Left lung (tissue), 10 donors: ENCODE measurements around the gene FUT2. TPM values are rescaled to one million over a fixed set of nuclear protein-coding genes. Genes with fewer than 3 reads are reported as not detected.

Experiments used
- ATAC-seq: fragments of 200-7000 bp; cut with Tn5 transposase; one replicate; pipeline ENCODE4 v1.9.1; 2020; ENCODE audit warnings: moderate library complexity
- DNase-seq, 4 donors: peaks; one replicate each; pipeline ENCODE4 v3.0.0-alpha.2; 2013 to 2020
- H3K27ac ChIP-seq, 2 donors: fragments of 200-600 bp; sonication (generic) in 1 of 2; one replicate each; pipeline versions ENCODE4 v1.5.0 to v1.8.0; 2020 to 2021
- H3K27me3 ChIP-seq, 2 donors: fragments of 200-600 bp; sonication (generic) in 1 of 2; one replicate each; pipeline versions ENCODE4 v1.5.0 to v1.8.0; 2020 to 2021
- H3K36me3 ChIP-seq, 2 donors: fragments of 200-600 bp; sonication (generic) in 1 of 2; one replicate each; pipeline versions ENCODE4 v1.5.0 to v1.8.0; 2020 to 2021
- H3K4me1 ChIP-seq, 2 donors: fragments of 200-600 bp; one replicate each; pipeline ENCODE4 v1.8.0; 2021
- H3K4me3 ChIP-seq, 2 donors: fragments of 200-600 bp; sonication (generic) in 1 of 2; one replicate each; pipeline versions ENCODE4 v1.5.0 to v1.8.0; 2020 to 2021; ENCODE audit warnings: mild to moderate bottlenecking in 1 of 2
- H3K9me3 ChIP-seq, 2 donors: fragments of 200-600 bp; sonication (generic) in 1 of 2; one replicate each; pipeline versions ENCODE4 v1.5.0 to v1.8.0; 2020 to 2021
- CTCF ChIP-seq, 2 donors: fragments of 200-600 bp; sonication (generic) in 1 of 2; IDR thresholded peaks; one replicate each; pipeline versions ENCODE4 v1.5.0 to v1.8.0; 2021; ENCODE audit warnings: antibody characterized with exemption in 2 of 2
- intact Hi-C, 2 donors: fragments of 100-400 bp; cut with DNase I; formaldehyde crosslinking; loops; one replicate each; pipeline versions ENCODE4 v1.11.2 to v1.14.2; 2022
- polyA plus RNA-seq, 6 donors: library from polyadenylated mRNA; unstranded; fragments of 120-200 nt; gene quantifications; one replicate each; pipeline ENCODE4 v1.2.1, GENCODE V29; 2013; ENCODE audit not compliant: insufficient read length in 6 of 6
- total RNA-seq, 2 donors: library from RNA; stranded (reverse); fragmentation: NEBNext Ultra II Directional; extraction: Animal tissue kit (Norgen Biotek cat#: 25700); gene quantifications; one replicate each; pipeline ENCODE4 v1.2.1, GENCODE V29; 2021
- donor health status: DM: no; HTN: yes; CAD: no.
- donor health status: DM: no; HTN: no; CAD: no.

Gene FUT2
- total and polyA plus RNA-seq, 8 donors, result 1.1 to 3.7 (median 2.7) TPM

GRCh38 chr19:48739404-48740163, 43.8 kb downstream of the FUT2 start:
- H3K36me3 ChIP-seq, result no peaks in the 10 kb centered on the region
- no peak for TF ChIP-seq CTCF (IDR thresholded peaks at IDR 0.05)
- H3K4me3 ChIP-seq, result peak overlapping the region; percentile 41 to 56
- ATAC-seq, result no peak
- peaks cover 5 to 26% of the 10 kb centered on the region in 2 donors for H3K27me3 ChIP-seq
- H3K4me1 ChIP-seq, result peaks cover 4 to 17% of the 10 kb centered on the region in 2 donors
- peak in 1 of 4 donors; percentile 58 for DNase-seq
- intact Hi-C loops, result no loop called here
- peak overlapping the region; percentile 73 to 74 for H3K27ac ChIP-seq
- no peaks in the 10 kb centered on the region for H3K9me3 ChIP-seq

GRCh38 chr19:48740164-48740972, 44.6 kb downstream of the FUT2 start, which contains the start of gene RASIP1:
Gene RASIP1 (minus strand): TSS chr19:48740610. CDS start chr19:48740282, 328 bp downstream.
- Histone ChIP-seq H3K36me3 (no peaks in the 10 kb centered on the region), H3K27ac (peak within 1 kb of the TSS; percentile 73 to 74), H3K9me3 (no peaks in the 10 kb centered on the region), H3K27me3 (peaks cover 5 to 30% of the 10 kb centered on the region in 2 donors), H3K4me1 (peaks cover 4 to 17% of the 10 kb centered on the region in 2 donors), H3K4me3 (peak within 1 kb of the TSS; percentile 41 to 56)
- ATAC-seq, result peak; percentile 2
- no peak for TF ChIP-seq CTCF (IDR thresholded peaks at IDR 0.05)
- DNase-seq, result peak in 1 of 4 donors; percentile 76
- intact Hi-C loops, result no loop called here

GRCh38 chr19:48741129-48741999, 45.6 kb downstream of the FUT2 start:
- peak overlapping the region in 1 of 2 donors; percentile 56 for H3K4me3 ChIP-seq
- H3K4me1 ChIP-seq, result peaks cover 4 to 17% of the 10 kb centered on the region in 2 donors
- DNase-seq (peak in 1 of 4 donors; percentile 80), ATAC-seq (no peak)
- TF ChIP-seq CTCF (IDR thresholded peaks at IDR 0.05), result no peak
- intact Hi-C loops, result no loop called here
- H3K27me3 ChIP-seq, result peaks cover 5 to 40% of the 10 kb centered on the region in 2 donors
- H3K27ac ChIP-seq, result peak overlapping the region; percentile 70 to 73
- no peaks in the 10 kb centered on the region for H3K9me3 ChIP-seq
- no peaks in the 10 kb centered on the region for H3K36me3 ChIP-seq

- ATAC-seq (no peak), DNase-seq (peak in 1 of 4 donors; percentile 12)
- no peaks in the 10 kb centered on the region for H3K9me3 ChIP-seq
- intact Hi-C loops, result no loop called here
- H3K4me1 ChIP-seq, result peaks cover 4 to 18% of the 10 kb centered on the region in 2 donors
- H3K27me3 ChIP-seq, result peaks cover 5 to 47% of the 10 kb centered on the region in 2 donors
- no peak overlapping the region for H3K4me3 ChIP-seq
- H3K36me3 ChIP-seq, result no peaks in the 10 kb centered on the region
- H3K27ac ChIP-seq, result peak overlapping the region in 1 of 2 donors; percentile 70
- TF ChIP-seq CTCF (IDR thresholded peaks at IDR 0.05), result no peak
Observed at GRCh38 chr19:48742096-48742495, 46.3 kb downstream of the FUT2 start.
